IPS-NIHi7 (cell line): ENCODE measurements around the gene DUSP16.
"Not testable (repeated sequence)": the region's sequence is repeated elsewhere in the genome, so short reads cannot be mapped to it uniquely, and the experiment has no call there.

Experiments used
- DNase-seq: peaks from one replicate; pipeline ENCODE4 v3.0.0; 2012; ENCODE audit warnings: mixed read lengths; ENCODE audit errors: extremely low spot score

DUSP16 gene

GRCh38 chr12:12495536-12495935 is 67.1 kb downstream of the DUSP16 start:
- DNase-seq = no peak

GRCh38 chr12:12492547-12492946 is 70.1 kb downstream of the DUSP16 start:
- DNase-seq = no peak

- no peak for DNase-seq
These were observed 71.1 kb downstream of the DUSP16 start for GRCh38 chr12:12491606-12492005.

- DNase-seq = no peak
These were observed 73.7 kb downstream of the DUSP16 start for GRCh38 chr12:12488823-12489550.

- no peak for DNase-seq
These were observed 74.4 kb downstream of the DUSP16 start for GRCh38 chr12:12488296-12488695.

GRCh38 chr12:12487490-12487889 is 75.2 kb downstream of the DUSP16 start:
- no peak for DNase-seq

GRCh38 chr12:12486661-12487240 is 75.9 kb downstream of the DUSP16 start:
- DNase-seq = no peak

GRCh38 chr12:12483438-12483837 is 79.2 kb downstream of the DUSP16 start:
- no peak for DNase-seq

GRCh38 chr12:12482959-12483358 is 79.7 kb downstream of the DUSP16 start:
- DNase-seq = no peak

- DNase-seq = no peak
These were observed 80.4 kb downstream of the DUSP16 start for GRCh38 chr12:12482150-12482761.

- no peak for DNase-seq
These were observed 81.0 kb downstream of the DUSP16 start for GRCh38 chr12:12481631-12482030.

GRCh38 chr12:12480074-12480473 is 82.6 kb downstream of the DUSP16 start:
- no peak for DNase-seq

GRCh38 chr12:12477532-12477890 is 85.2 kb downstream of the DUSP16 start:
- no peak for DNase-seq

- no peak for DNase-seq
These were observed 85.7 kb downstream of the DUSP16 start for GRCh38 chr12:12476857-12477531.

- DNase-seq = no peak
These were observed 87.5 kb downstream of the DUSP16 start for GRCh38 chr12:12474931-12475795.

GRCh38 chr12:12474471-12474928 is 88.2 kb downstream of the DUSP16 start:
- no peak for DNase-seq

GRCh38 chr12:12473223-12473622 is 89.4 kb downstream of the DUSP16 start:
- no peak for DNase-seq

- not testable (repeated sequence) for DNase-seq
These were observed 90.4 kb downstream of the DUSP16 start for GRCh38 chr12:12471982-12472961.

GRCh38 chr12:12470751-12471306 is 91.8 kb downstream of the DUSP16 start:
- DNase-seq = no peak

- no peak for DNase-seq
These were observed 93.3 kb downstream of the DUSP16 start for GRCh38 chr12:12469386-12469785.
